NK-92 treated with Interleukin-12 subunit alpha and Interleukin-12 subunit beta, amount 100 ng/mL, for 24 hours (cell line): ENCODE results near the gene KCTD15.

Source experiments
- DNase-seq: peaks from one replicate; lab custom pipeline; 2025; lab: John Stamatoyannopoulos, UW

Gene KCTD15

GRCh38 chr19:33771384-33772101 lies 25.1 kb upstream of the KCTD15 start:
- peak; percentile 31 for DNase-seq

- DNase-seq = no peak
Observed at GRCh38 chr19:33772102-33772857, 24.4 kb upstream of the KCTD15 start.

- DNase-seq = no peak
Observed at GRCh38 chr19:33772858-33773180, 23.9 kb upstream of the KCTD15 start.

GRCh38 chr19:33773704-33774624 lies 22.7 kb upstream of the KCTD15 start:
- DNase-seq = no peak

GRCh38 chr19:33774751-33775150 lies 21.9 kb upstream of the KCTD15 start:
- DNase-seq = no peak

GRCh38 chr19:33775731-33776487 lies 20.8 kb upstream of the KCTD15 start:
- DNase-seq = no peak

GRCh38 chr19:33777351-33777750 lies 19.3 kb upstream of the KCTD15 start:
- DNase-seq = no peak

- no peak for DNase-seq
Observed at GRCh38 chr19:33777753-33778088, 18.9 kb upstream of the KCTD15 start.

GRCh38 chr19:33778089-33778791 lies 18.4 kb upstream of the KCTD15 start:
- peak; percentile 58 for DNase-seq

- DNase-seq = no peak
Observed at GRCh38 chr19:33779849-33780248, 16.8 kb upstream of the KCTD15 start.

- no peak for DNase-seq
Observed at GRCh38 chr19:33780251-33780650, 16.4 kb upstream of the KCTD15 start.

GRCh38 chr19:33780746-33781145 lies 15.9 kb upstream of the KCTD15 start:
- no peak for DNase-seq

- DNase-seq = no peak
Observed at GRCh38 chr19:33781415-33781935, 15.2 kb upstream of the KCTD15 start.

GRCh38 chr19:33781996-33782395 lies 14.7 kb upstream of the KCTD15 start:
- no peak for DNase-seq

- no peak for DNase-seq
Observed at GRCh38 chr19:33784432-33784831, 12.2 kb upstream of the KCTD15 start.

GRCh38 chr19:33785795-33786194 lies 10.9 kb upstream of the KCTD15 start:
- no peak for DNase-seq

- DNase-seq = no peak
Observed at GRCh38 chr19:33788676-33789075, 8.0 kb upstream of the KCTD15 start.

- DNase-seq = no peak
Observed at GRCh38 chr19:33789344-33789743, 7.3 kb upstream of the KCTD15 start.

- no peak for DNase-seq
Observed at GRCh38 chr19:33794683-33795369, 1.8 kb upstream of the KCTD15 start.

GRCh38 chr19:33795370-33796163 lies 1.1 kb upstream of the KCTD15 start:
- DNase-seq = no peak
